Loucy (cell line): ENCODE results near the gene HAUS8.
"Not testable (repeated sequence)": the region's sequence is repeated elsewhere in the genome, so short reads cannot be mapped to it uniquely, and the experiment has no call there.

ENCODE experiments used
- H2AFZ ChIP-seq: fragments of 200-600 bp; sonication (generic); 2 replicates; pipeline ENCODE4 v1.6.0; 2016; ENCODE audit warnings: antibody characterized with exemption, mild to moderate bottlenecking, low read length, moderate library complexity
- H3F3A ChIP-seq: fragments of 200-600 bp; 2 replicates; pipeline ENCODE4 v1.6.0; 2016; ENCODE audit warnings: antibody characterized with exemption, low read depth, mild to moderate bottlenecking
- H3K27me3 ChIP-seq: fragments of 200-600 bp; sonication (generic); 2 replicates; pipeline ENCODE4 v1.6.1; 2014; ENCODE audit warnings: low read length, mild to moderate bottlenecking; ENCODE audit not compliant: insufficient read depth, poor library complexity, severe bottlenecking
- H3K36me3 ChIP-seq: fragments of 200-600 bp; sonication (generic); 2 replicates; pipeline ENCODE4 v1.6.1; 2016; ENCODE audit warnings: low read length; ENCODE audit not compliant: insufficient read depth
- H3K4me1 ChIP-seq: fragments of 200-600 bp; sonication (generic); 2 replicates; pipeline ENCODE4 v1.5.1; 2014; ENCODE audit warnings: low read length, mild to moderate bottlenecking; ENCODE audit not compliant: insufficient read depth, poor library complexity, severe bottlenecking
- H3K4me2 ChIP-seq: fragments of 200-600 bp; sonication (generic); 2 replicates; pipeline ENCODE4 v1.6.0; 2014; ENCODE audit warnings: antibody characterized with exemption, low read length, low read depth, mild to moderate bottlenecking; ENCODE audit not compliant: poor library complexity, severe bottlenecking
- H3K4me3 ChIP-seq: fragments of 200-600 bp; sonication (generic); 2 replicates; pipeline ENCODE4 v1.5.1; 2014; ENCODE audit warnings: low read length, mild to moderate bottlenecking, mixed read lengths; ENCODE audit not compliant: poor library complexity, severe bottlenecking
- H3K79me2 ChIP-seq: fragments of 200-600 bp; sonication (generic); 2 replicates; pipeline ENCODE4 v1.6.1; 2014; ENCODE audit warnings: low read length; ENCODE audit not compliant: insufficient read depth
- H3K9ac ChIP-seq: fragments of 200-600 bp; sonication (generic); 2 replicates; pipeline ENCODE4 v1.6.0; 2014; ENCODE audit warnings: mild to moderate bottlenecking, low read depth, low read length, moderate library complexity; ENCODE audit not compliant: poor library complexity, severe bottlenecking
- H3K9me2 ChIP-seq: fragments of 200-600 bp; sonication (generic); replicated peaks from 2 replicates; pipeline ENCODE4 v1.6.1; 2016; ENCODE audit warnings: low read depth, low read length, mixed read lengths
- H3K9me3 ChIP-seq: fragments of 200-600 bp; sonication (generic); 2 replicates; pipeline ENCODE4 v1.6.1; 2014; ENCODE audit warnings: mild to moderate bottlenecking, antibody characterized with exemption, low read length, low read depth; ENCODE audit not compliant: insufficient read depth
- H4K20me1 ChIP-seq: fragments of 200-600 bp; sonication (generic); 2 replicates; pipeline ENCODE4 v1.6.0; 2014; ENCODE audit warnings: antibody characterized with exemption, low read length, mild to moderate bottlenecking; ENCODE audit not compliant: insufficient read depth, poor library complexity, severe bottlenecking
- EZH2phosphoT487 ChIP-seq: fragments of 200-600 bp; IDR thresholded peaks from 2 replicates; pipeline ENCODE4 v1.6.1; 2018; ENCODE audit warnings: antibody characterized with exemption, mild to moderate bottlenecking, moderate library complexity, borderline replicate concordance
- TF ChIP-seq, protein P1 (sequence below): fragments of 200-600 bp; sonication (generic); conservative IDR thresholded peaks from 2 replicates; pipeline ENCODE4 v1.5.1; 2014; ENCODE audit warnings: mild to moderate bottlenecking, antibody characterized with exemption, low read length

Gene HAUS8

DNA sequence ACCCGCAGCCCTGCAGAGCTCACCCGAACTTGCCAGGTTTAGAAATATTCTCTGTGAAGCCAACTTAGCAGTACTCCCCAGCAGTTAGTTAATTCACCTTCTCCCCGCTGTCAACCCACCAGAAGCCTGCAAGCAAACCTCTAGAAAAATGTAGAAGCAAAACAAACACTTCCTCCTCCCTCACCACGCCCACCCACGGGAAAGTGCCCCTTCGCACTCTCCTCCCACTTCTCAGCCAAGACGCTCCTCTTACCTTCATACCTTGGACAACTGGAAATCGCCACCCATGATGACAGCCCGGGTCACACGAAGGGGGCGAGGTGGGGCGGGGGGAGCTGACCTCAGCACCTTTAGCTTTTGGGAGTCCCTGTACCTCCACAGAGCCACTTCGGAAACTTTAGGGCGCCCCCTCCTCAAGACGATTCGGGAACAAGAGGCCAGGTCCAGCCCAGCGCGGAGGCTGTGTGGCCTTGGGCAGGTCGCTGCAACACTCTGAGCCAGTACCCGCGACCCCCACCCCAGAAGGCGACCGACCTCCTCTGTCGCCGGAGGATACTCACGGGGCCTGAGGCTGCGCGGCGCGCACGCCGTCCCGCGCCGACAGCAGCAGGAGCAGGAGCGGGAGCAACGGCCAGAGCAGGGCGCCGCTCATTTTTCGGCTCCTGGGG is 49.1 kb downstream of the HAUS8 start:
- Histone ChIP-seq H4K20me1 (no peaks in the 10 kb centered on the region), H3K9ac (no peak overlapping the region), H2AFZ (no peak overlapping the region), H3K79me2 (no peaks in the 10 kb centered on the region), H3K36me3 (no peaks in the 10 kb centered on the region), H3K4me2 (no peak overlapping the region), H3K4me3 (no peak overlapping the region), H3K9me2 (no peaks in the 10 kb centered on the region), H3F3A (no peaks in the 10 kb centered on the region), H3K4me1 (no peaks in the 10 kb centered on the region), H3K27me3 (no peaks in the 10 kb centered on the region), H3K9me3 (peaks cover 7% of the 10 kb centered on the region; the same call in 1 of the 2 replicates)
- TF ChIP-seq, protein P1, sequence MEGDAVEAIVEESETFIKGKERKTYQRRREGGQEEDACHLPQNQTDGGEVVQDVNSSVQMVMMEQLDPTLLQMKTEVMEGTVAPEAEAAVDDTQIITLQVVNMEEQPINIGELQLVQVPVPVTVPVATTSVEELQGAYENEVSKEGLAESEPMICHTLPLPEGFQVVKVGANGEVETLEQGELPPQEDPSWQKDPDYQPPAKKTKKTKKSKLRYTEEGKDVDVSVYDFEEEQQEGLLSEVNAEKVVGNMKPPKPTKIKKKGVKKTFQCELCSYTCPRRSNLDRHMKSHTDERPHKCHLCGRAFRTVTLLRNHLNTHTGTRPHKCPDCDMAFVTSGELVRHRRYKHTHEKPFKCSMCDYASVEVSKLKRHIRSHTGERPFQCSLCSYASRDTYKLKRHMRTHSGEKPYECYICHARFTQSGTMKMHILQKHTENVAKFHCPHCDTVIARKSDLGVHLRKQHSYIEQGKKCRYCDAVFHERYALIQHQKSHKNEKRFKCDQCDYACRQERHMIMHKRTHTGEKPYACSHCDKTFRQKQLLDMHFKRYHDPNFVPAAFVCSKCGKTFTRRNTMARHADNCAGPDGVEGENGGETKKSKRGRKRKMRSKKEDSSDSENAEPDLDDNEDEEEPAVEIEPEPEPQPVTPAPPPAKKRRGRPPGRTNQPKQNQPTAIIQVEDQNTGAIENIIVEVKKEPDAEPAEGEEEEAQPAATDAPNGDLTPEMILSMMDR, result no peak
- TF ChIP-seq EZH2phosphoT487, result no peak

DNA sequence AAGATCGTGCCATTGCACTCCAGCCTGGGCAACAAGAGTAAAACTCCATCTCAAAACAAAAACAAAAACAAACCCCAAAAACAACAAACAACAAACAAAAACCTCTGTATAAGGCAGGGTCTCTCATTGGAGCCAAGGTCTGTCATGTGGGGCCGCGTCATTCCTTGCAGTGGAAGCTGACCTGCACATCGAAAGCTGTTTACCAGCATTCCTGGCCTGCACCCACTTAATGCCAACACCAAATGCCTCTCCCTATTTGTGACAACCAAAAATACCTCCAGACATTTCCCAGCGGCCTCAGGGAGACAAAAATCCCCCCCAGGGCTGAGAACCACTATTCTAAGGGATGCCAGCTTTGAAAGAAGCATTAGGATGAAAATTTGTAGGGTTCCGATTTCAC is 49.9 kb downstream of the HAUS8 start:
- TF ChIP-seq, protein P1, result no peak
- Histone ChIP-seq H3K79me2 (no peaks in the 10 kb centered on the region), H3K4me1 (no peaks in the 10 kb centered on the region), H3K4me2 (no peak overlapping the region), H3K36me3 (no peaks in the 10 kb centered on the region), H3K27me3 (no peaks in the 10 kb centered on the region), H3F3A (no peaks in the 10 kb centered on the region), H3K9ac (no peak overlapping the region), H3K9me3 (peaks cover 7% of the 10 kb centered on the region; the same call in 1 of the 2 replicates), H3K4me3 (no peak overlapping the region), H2AFZ (no peak overlapping the region), H4K20me1 (no peaks in the 10 kb centered on the region), H3K9me2 (no peaks in the 10 kb centered on the region)

DNA sequence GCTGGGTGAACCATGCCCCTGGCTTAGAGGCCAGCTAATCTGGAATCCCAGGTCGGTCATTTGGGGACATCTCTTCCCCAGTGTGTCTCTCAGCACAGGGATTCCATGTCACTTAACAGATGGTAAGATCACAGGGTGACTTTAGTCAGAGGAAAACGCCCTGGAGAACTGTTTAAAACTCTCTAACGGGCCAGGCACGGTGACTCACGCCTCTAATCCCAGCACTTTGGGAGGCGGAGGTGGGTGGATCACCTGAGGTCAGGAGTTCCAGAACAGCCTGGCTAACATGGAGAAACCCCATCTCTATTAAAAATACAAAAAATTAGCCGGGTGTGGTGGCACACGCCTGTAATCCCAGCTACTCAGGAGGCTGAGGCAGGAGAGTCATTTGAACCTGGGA is 50.3 kb downstream of the HAUS8 start:
- H4K20me1 ChIP-seq, H3K36me3 ChIP-seq, H3K9me3 ChIP-seq, H3K4me1 ChIP-seq, H3K79me2 ChIP-seq, H3K4me2 ChIP-seq, H2AFZ ChIP-seq, H3F3A ChIP-seq, H3K9ac ChIP-seq, H3K9me2 ChIP-seq, H3K27me3 ChIP-seq, H3K4me3 ChIP-seq: not testable (repeated sequence)

DNA sequence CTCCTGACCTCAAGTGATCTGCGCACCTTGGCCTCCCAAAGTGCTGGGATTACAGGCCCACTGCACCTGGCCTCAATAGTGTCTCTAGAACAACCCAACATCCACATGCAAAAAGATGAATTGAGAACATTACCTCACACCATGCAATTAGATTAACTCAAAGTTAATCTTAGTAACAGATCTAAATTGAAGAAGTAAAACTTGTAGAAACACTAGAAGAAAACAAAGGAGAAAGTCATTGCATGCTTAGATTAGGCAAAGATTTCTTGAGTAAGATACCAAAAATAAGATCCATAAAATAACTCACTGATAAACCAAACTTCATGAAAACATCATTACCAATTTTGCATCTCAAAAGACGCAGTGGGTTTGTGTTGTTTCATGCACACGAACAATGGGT is 51.4 kb downstream of the HAUS8 start:
- TF ChIP-seq, protein P1, result no peak
- no peak for TF ChIP-seq EZH2phosphoT487
- no peak overlapping the region for H3K9ac ChIP-seq
- H3K9me2 ChIP-seq, result no peaks in the 10 kb centered on the region
- no peaks in the 10 kb centered on the region for H3K79me2 ChIP-seq
- no peaks in the 10 kb centered on the region for H3F3A ChIP-seq
- H3K4me2 ChIP-seq, result no peak overlapping the region
- no peak overlapping the region for H3K4me3 ChIP-seq
- H3K27me3 ChIP-seq, result no peaks in the 10 kb centered on the region
- peaks cover 7% of the 10 kb centered on the region; the same call in 1 of the 2 replicates for H3K9me3 ChIP-seq
- no peaks in the 10 kb centered on the region for H3K4me1 ChIP-seq
- H2AFZ ChIP-seq, result no peak overlapping the region
- no peaks in the 10 kb centered on the region for H4K20me1 ChIP-seq
- H3K36me3 ChIP-seq, result no peaks in the 10 kb centered on the region
